Measurements from ENCODE around the gene MEIOB. TPM values are rescaled to one million over a fixed set of nuclear protein-coding genes. Genes with fewer than 3 reads are reported as not detected.
"Not testable (repeated sequence)": the region's sequence is repeated elsewhere in the genome, so short reads cannot be mapped to it uniquely, and the experiment has no call there.

MEIOB gene
- total RNA-seq, 1 experiment from 2014 or later = not detected

- DNase-seq (ENCODE audit: low read depth) = no peak
These were observed 35.4 kb upstream of the MEIOB start for GRCh38 chr16:1907226-1907860.

GRCh38 chr16:1906846-1907165 lies 34.8 kb upstream of the MEIOB start:
- DNase-seq (ENCODE audit: low read depth) = no peak

GRCh38 chr16:1906055-1906845 lies 34.3 kb upstream of the MEIOB start:
- no peak for DNase-seq (ENCODE audit: low read depth)

GRCh38 chr16:1903845-1904840 lies 32.2 kb upstream of the MEIOB start:
- DNase-seq (ENCODE audit: low read depth) = peak; percentile 22

- no peak for DNase-seq (ENCODE audit: low read depth)
These were observed 31.2 kb upstream of the MEIOB start for GRCh38 chr16:1903220-1903574.

GRCh38 chr16:1902547-1903219 lies 30.7 kb upstream of the MEIOB start:
- DNase-seq (ENCODE audit: low read depth) = no peak

GRCh38 chr16:1900452-1900774 lies 28.4 kb upstream of the MEIOB start:
- DNase-seq (ENCODE audit: low read depth) = no peak

- DNase-seq (ENCODE audit: low read depth) = no peak
These were observed 27.9 kb upstream of the MEIOB start for GRCh38 chr16:1899641-1900451.

GRCh38 chr16:1897692-1898091 lies 25.7 kb upstream of the MEIOB start:
- DNase-seq (ENCODE audit: low read depth) = not testable (repeated sequence)

- DNase-seq (ENCODE audit: low read depth) = no peak
These were observed 24.1 kb upstream of the MEIOB start for GRCh38 chr16:1895949-1896675.

- no peak for DNase-seq (ENCODE audit: low read depth)
These were observed 23.1 kb upstream of the MEIOB start for GRCh38 chr16:1895068-1895467.

GRCh38 chr16:1890708-1891050 lies 18.7 kb upstream of the MEIOB start:
- no peak for DNase-seq (ENCODE audit: low read depth)

- no peak for DNase-seq (ENCODE audit: low read depth)
These were observed 18.2 kb upstream of the MEIOB start for GRCh38 chr16:1890024-1890707.

GRCh38 chr16:1887711-1888354 lies 15.9 kb upstream of the MEIOB start:
- DNase-seq (ENCODE audit: low read depth) = no peak

GRCh38 chr16:1884889-1885288 lies 12.9 kb upstream of the MEIOB start:
- no peak for DNase-seq (ENCODE audit: low read depth)

- DNase-seq (ENCODE audit: low read depth) = peak; percentile 36
These were observed 12.3 kb upstream of the MEIOB start for GRCh38 chr16:1884155-1884760.

- not testable (repeated sequence) for DNase-seq (ENCODE audit: low read depth)
These were observed 9.2 kb upstream of the MEIOB start for GRCh38 chr16:1881172-1881571.

GRCh38 chr16:1879477-1879876 lies 7.5 kb upstream of the MEIOB start:
- no peak for DNase-seq (ENCODE audit: low read depth)

GRCh38 chr16:1878256-1878655 lies 6.3 kb upstream of the MEIOB start:
- DNase-seq (ENCODE audit: low read depth) = no peak

All from LHCN-M2 (cell line).